ENCODE measurements around the gene KLHL29. TPM values are rescaled to one million over a fixed set of nuclear protein-coding genes. Genes with fewer than 3 reads are reported as not detected.

KLHL29 gene
- total RNA-seq, 4 donors from 2014 or later = 7.6 to 15.3 (median 8.4) TPM

GRCh38 chr2:23489471-23490322 lies 104.7 kb downstream of the KLHL29 start:
- TF ChIP-seq CTCF (IDR thresholded peaks at IDR 0.05; ENCODE audit: low read depth) = no peak

- no peak for TF ChIP-seq CTCF (IDR thresholded peaks at IDR 0.05; ENCODE audit: low read depth)
These were observed 106.8 kb downstream of the KLHL29 start for GRCh38 chr2:23491591-23492336.

- TF ChIP-seq CTCF (IDR thresholded peaks at IDR 0.05; ENCODE audit: low read depth) = no peak
These were observed 107.3 kb downstream of the KLHL29 start for GRCh38 chr2:23492337-23492675.

GRCh38 chr2:23492921-23493320 lies 107.9 kb downstream of the KLHL29 start:
- no peak for TF ChIP-seq CTCF (IDR thresholded peaks at IDR 0.05; ENCODE audit: low read depth)

GRCh38 chr2:23493846-23494245 lies 108.9 kb downstream of the KLHL29 start:
- TF ChIP-seq CTCF (IDR thresholded peaks at IDR 0.05; ENCODE audit: low read depth) = no peak

GRCh38 chr2:23494286-23494685 lies 109.3 kb downstream of the KLHL29 start:
- no peak for TF ChIP-seq CTCF (IDR thresholded peaks at IDR 0.05; ENCODE audit: low read depth)

GRCh38 chr2:23495661-23496114 lies 110.7 kb downstream of the KLHL29 start:
- no peak for TF ChIP-seq CTCF (IDR thresholded peaks at IDR 0.05; ENCODE audit: low read depth)
